SIG-M5 (cell line): ENCODE data around the gene CHD6.
A peak's percentile ranks its signal among the peaks of the same experiment; 100 is the strongest.

Experiments
- DNase-seq: peaks from one replicate; lab custom pipeline; 2025; lab: John Stamatoyannopoulos, UW

The CHD6 gene

GRCh38 chr20:41467220-41467619 is 151.0 kb downstream of the CHD6 start:
- DNase-seq = no peak

GRCh38 chr20:41463567-41463966 is 154.6 kb downstream of the CHD6 start:
- no peak for DNase-seq

- DNase-seq = no peak
Measured at GRCh38 chr20:41462372-41463161, 155.6 kb downstream of the CHD6 start.

- no peak for DNase-seq
Measured at GRCh38 chr20:41458761-41459160, 159.4 kb downstream of the CHD6 start.

- DNase-seq = no peak
Measured at GRCh38 chr20:41457173-41457857, 160.9 kb downstream of the CHD6 start.

- no peak for DNase-seq
Measured at GRCh38 chr20:41456351-41456750, 161.8 kb downstream of the CHD6 start.

- DNase-seq = no peak
Measured at GRCh38 chr20:41454250-41454649, 163.9 kb downstream of the CHD6 start.

GRCh38 chr20:41453010-41453950 is 164.9 kb downstream of the CHD6 start:
- no peak for DNase-seq

- DNase-seq = no peak
Measured at GRCh38 chr20:41452226-41452625, 166.0 kb downstream of the CHD6 start.

- DNase-seq = no peak
Measured at GRCh38 chr20:41447006-41447405, 171.2 kb downstream of the CHD6 start.

GRCh38 chr20:41446456-41446855 is 171.7 kb downstream of the CHD6 start:
- DNase-seq = no peak

- DNase-seq = no peak
Measured at GRCh38 chr20:41444821-41445220, 173.4 kb downstream of the CHD6 start.

- peak; percentile 54 for DNase-seq
Measured at GRCh38 chr20:41443691-41444090, 174.5 kb downstream of the CHD6 start.

- DNase-seq = no peak
Measured at GRCh38 chr20:41440882-41441281, 177.3 kb downstream of the CHD6 start.

- DNase-seq = no peak
Measured at GRCh38 chr20:41437836-41438235, 180.3 kb downstream of the CHD6 start.

- peak; percentile 8 for DNase-seq
Measured at GRCh38 chr20:41436679-41437078, 181.5 kb downstream of the CHD6 start.

- DNase-seq = no peak
Measured at GRCh38 chr20:41433203-41433602, 185.0 kb downstream of the CHD6 start.

GRCh38 chr20:41432746-41433145 is 185.4 kb downstream of the CHD6 start:
- no peak for DNase-seq

GRCh38 chr20:41428285-41428684 is 189.9 kb downstream of the CHD6 start:
- no peak for DNase-seq

- DNase-seq = no peak
Measured at GRCh38 chr20:41427833-41428232, 190.3 kb downstream of the CHD6 start.

- DNase-seq = no peak
Measured at GRCh38 chr20:41426976-41427375, 191.2 kb downstream of the CHD6 start.

GRCh38 chr20:41426086-41426830 is 191.9 kb downstream of the CHD6 start:
- DNase-seq = no peak
